Right lung (tissue), 5 donors: ENCODE data around the gene STRA6. TPM values are rescaled to one million over a fixed set of nuclear protein-coding genes. Genes with fewer than 3 reads are reported as not detected.

Source experiments
- DNase-seq, 2 donors: peaks; one replicate each; pipeline ENCODE4 v3.0.0-alpha.2; 2013
- polyA plus RNA-seq, 5 donors: library from polyadenylated mRNA; unstranded; fragments of 120-200 nt; gene quantifications; one replicate each; pipeline versions ENCODE4 v1.2.1 to v1.2.3, GENCODE V29; 2013; ENCODE audit warnings: inconsistent platforms in 1 of 5, low replicate concordance in 1 of 5; ENCODE audit not compliant: insufficient read length in 5 of 5, insufficient read depth in 1 of 5

The STRA6 gene
- polyA plus RNA-seq, 5 donors, result 4.7 to 9.0 (median 6.9) TPM

GRCh38 chr15:74180881-74181602 is 21.5 kb downstream of the STRA6 start:
- DNase-seq, result no peak

- no peak for DNase-seq
Measured at GRCh38 chr15:74179983-74180880, 22.4 kb downstream of the STRA6 start.

DNA sequence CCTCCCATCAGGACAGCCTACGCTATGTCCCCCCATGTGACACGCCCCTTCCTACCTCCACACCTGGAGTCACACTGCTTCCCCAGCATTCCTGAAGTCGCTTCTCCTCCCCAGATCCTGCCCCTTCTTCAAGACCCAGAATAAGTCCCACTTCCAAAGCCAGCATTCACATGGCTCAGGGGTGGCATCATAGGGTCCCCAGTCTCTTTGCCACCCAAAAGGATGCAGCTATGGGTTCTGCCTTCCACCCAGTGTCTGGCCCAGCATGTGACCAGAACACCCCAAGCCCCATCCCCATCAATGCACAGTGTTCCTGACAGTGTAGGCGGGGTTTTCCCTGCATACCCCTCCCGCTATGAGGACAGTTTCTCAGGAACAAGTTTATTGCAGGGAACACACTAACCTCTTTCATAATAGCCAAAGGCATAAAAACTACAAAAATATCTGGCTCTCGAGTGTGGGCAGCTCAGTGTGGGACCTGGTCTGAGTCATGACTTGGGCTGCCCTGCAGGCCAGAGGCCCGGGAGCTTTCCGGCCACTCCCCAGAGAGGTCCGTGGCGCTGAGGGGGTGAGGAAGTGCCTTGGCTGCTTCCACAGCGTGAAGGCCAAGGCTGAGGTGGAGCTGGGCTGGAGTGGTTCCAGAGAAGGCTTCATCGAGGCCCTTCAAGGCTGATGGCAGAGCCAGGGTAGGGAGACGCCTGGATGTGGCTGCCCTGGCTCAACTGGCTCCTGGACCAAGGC is 23.3 kb downstream of the STRA6 start:
- no peak for DNase-seq

DNA sequence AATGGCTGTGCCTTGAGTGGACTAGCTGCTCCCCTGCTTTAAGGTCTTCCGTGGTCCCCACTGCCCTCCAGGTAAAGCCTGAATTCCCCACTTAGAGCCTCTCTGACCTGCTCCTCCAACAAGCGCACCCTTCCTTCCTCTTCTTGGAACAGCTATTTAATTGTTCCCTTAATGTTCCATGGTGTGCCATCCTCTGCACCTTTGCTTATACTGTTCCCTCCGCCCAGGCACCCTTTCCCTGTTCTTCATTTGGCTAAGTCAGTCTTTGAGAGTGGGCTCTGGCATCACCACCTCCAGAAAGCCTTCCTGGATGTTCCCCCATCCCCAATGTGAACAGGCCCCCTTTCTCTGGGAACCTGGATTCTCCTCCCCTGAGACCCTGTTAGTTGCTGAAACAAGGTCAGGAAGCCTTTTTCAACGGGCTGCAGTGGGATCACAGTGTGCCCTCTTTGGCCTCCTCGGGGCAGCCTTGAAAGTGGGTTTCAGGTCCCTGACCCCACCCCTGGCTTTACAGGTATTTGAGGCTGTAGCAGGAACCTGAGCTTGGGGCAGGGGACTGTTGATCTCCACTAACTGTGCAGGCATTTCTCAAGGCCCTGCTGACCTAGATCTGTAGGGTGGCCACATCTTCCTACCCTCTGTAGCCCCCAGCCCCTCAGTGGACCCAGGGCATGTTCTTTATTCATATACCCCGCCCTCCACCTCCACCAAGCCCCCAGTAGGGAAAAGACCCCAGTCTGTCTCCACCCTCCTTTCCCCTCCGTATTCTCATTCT is 24.1 kb downstream of the STRA6 start:
- DNase-seq, result no peak

DNA sequence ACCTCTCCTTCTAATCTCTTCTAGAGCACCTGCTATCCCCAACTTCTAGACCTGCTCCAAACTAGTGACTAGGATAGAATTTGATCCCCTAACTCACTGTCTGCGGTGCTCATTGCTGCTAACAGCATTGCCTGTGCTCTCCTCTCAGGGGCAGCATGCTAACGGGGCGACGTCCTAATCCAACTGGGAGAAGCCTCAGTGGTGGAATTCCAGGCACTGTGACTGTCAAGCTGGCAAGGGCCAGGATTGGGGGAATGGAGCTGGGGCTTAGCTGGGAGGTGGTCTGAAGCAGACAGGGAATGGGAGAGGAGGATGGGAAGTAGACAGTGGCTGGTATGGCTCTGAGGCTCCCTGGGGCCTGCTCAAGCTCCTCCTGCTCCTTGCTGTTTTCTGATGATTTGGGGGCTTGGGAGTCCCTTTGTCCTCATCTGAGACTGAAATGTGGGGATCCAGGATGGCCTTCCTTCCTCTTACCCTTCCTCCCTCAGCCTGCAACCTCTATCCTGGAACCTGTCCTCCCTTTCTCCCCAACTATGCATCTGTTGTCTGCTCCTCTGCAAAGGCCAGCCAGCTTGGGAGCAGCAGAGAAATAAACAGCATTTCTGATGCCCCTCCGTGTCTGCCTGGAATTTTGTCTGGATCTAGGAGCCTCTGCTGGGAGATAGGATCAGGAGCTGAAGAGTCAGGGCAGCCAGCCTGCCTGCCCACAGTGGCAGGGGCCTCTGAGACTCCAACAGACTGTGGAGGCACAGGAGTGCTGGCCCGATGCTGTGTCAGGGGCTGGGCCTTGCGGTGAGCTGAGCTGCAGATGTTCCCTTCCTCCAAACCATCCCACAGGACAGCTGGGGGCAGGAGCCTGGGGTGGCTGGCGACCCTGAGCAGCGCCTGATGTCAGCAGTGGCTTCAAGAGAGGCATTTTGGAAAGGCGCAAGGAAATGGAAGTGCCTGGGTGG is 26.0 kb downstream of the STRA6 start:
- no peak for DNase-seq

GRCh38 chr15:74175271-74176191 is 27.1 kb downstream of the STRA6 start:
- no peak for DNase-seq

DNA sequence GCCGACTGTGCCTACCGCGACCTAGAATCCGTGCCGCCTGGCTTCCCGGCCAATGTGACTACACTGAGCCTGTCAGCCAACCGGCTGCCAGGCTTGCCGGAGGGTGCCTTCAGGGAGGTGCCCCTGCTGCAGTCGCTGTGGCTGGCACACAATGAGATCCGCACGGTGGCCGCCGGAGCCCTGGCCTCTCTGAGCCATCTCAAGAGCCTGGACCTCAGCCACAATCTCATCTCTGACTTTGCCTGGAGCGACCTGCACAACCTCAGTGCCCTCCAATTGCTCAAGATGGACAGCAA is 27.7 kb downstream of the STRA6 start:
- no peak for DNase-seq

DNA sequence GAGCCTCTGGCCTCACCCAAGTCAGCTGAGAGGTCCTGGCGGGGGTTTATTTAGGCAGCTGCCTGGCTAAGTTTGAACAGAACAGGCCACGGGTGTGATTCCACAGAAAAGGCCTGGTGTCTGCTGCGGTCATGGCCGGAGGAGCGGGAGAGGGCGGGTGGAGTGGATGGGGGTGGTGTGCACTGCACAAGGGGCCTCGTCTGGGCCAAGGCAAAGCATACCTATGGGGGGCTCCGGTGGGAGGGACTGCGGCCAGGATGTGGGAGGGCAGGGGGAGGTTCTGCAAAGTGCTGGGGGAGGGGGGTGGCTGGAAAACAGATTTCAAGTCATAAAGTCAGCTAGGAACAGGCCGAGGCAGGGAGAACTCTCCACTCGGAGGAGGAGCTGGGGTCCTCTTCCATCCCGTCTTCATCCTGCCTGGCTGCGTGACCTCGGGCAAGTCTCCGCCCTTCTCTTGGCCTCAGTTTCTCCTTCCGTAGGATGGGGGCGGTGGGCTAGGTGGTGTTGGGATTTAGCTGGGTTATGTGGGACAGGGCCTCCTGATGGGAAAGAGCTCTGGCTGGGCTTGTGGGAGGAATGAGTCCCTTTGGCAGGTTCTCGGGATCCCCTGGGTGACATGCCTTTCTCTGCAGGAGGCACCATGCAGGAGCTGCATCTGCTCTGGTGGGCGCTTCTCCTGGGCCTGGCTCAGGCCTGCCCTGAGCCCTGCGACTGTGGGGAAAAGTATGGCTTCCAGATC is 28.2 kb downstream of the STRA6 start:
- peak; percentile 61 for DNase-seq

DNA sequence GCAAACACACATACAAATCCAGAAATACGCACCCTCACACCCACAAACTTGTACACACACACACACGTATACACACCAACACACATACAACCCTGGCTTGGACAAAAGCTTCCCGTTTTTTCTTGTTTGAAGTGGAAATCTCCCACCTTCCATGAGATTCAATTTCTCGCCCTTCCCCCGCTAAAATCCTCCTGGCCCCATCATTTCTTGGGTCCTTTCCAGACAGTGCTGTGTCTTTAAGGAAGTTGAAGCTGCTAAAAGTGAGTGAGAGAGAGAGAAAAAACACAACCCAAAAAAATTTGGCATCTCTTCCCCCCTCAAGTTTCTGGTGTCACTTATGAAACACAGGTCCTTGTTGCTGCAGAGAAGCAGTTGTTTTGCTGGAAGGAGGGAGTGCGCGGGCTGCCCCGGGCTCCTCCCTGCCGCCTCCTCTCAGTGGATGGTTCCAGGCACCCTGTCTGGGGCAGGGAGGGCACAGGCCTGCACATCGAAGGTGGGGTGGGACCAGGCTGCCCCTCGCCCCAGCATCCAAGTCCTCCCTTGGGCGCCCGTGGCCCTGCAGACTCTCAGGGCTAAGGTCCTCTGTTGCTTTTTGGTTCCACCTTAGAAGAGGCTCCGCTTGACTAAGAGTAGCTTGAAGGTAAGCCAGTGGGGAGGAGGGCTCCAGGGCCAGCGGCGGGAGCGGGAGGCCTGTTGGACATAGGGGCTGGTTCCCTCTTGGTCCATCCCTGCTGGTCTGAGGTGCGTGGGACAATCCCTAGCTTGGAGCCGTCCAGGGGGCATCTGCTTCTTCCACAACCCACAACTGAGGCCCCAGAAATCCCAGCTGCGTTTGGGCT is 29.0 kb downstream of the STRA6 start, which contains the start of gene ISLR:
ISLR (plus strand) TSS at position 331 of the 839 bp plus-strand sequence. CDS start 1,149 bp downstream, outside the sequence.
- DNase-seq, result peak; percentile 85 to 91

- DNase-seq, result peak; percentile 72 to 77
Measured at GRCh38 chr15:74172701-74173379, 29.7 kb downstream of the STRA6 start.

DNA sequence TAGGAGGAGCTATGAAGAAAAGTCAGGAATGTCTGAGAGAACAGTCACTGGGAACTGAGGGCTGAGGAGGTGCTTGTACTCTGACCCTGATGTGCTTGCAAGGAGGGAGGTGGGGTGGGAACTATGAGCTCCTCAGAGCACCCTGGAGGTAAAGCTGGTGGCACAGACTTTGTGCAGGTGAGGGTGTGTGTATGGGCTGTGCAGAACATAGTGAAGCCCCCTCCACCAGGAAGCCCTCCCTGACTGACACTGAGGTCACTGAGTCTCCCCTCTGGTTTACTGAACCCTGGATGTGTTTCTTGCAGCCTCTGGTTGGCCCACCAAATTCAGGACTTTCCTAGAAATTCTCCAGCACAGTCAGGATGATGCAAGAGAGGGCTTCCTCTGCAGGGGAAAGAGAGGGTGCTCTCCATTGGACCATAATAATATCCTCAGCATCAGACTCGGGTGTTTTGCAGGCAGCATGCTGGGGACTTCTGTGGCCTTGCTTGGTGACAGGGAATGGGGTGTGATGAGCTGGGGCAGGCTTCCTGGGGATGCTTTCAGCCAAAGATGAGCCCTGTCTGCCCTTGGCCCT is 30.5 kb downstream of the STRA6 start:
- DNase-seq, result no peak

DNA sequence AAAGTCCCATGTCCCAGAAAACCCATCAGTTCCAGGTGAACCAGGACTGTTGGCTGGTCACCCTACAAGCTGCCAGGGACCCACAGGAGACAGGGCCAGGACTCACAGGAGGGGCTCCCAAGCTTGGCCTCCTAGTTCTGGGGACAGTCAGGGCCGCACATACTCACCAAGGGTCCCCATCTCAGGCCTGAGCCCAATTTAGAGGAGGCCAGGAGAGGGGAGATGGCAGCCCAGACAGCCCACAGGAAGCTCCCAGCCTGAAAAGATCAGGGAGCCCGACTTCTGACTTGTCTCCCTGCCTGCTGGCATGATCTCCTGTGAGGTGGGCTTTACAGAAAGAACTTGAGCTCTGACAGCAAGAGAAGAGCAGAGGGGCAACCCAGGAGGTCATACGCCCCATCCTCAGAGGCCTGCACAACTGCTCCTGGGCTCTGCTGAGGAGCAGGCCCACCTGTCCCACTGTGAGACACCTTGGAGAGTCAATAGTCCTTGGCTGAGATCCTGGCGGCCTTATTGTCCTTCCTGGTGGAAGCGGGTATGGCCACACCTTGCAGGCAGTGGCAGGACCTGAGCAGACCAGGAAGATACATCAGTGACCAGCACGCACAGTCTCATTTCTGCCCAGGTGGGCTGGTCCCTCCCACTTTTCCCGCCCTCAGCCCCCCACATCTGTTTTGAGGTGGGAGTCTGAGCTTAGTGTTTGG is 31.6 kb downstream of the STRA6 start:
- DNase-seq, result no peak

DNA sequence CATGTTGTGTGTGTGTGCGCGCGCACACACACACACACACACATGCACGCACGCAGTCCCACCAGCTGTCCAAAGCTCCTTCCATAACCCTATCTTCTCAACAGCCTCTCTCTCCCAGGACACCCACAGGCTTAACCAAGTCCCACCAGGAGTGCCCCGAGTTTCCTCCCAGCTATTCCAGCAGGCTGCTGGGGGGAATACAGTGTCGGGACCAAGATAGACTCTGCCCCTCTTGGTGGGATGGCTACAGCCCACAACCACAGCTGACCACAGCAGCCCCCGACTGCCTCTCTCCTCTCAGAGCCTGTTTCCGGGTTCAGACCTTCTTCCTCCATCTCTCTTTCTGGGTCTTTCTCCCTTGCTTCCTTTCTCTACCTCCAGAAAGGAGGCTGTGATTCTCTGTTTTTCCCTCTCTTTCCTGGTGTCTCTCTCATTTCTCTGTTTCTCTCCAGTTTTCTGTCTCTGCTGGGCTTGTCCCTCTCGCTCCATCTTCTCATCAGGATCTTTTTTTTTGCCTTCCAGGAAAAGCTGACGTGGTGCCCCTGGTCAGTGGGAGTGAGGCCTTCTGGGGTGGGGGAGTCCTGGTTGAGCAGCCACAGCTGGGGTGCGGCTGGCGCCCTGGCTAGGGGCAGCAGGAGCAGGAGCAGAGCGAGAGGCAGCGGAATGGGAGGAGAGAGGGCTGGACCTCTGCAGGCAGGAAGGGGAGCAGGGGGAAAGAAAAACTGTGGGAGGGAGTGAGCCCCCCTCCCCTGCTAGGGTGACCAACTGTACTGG is 32.3 kb downstream of the STRA6 start:
- peak in 1 of 2 donors; percentile 38 for DNase-seq

DNA sequence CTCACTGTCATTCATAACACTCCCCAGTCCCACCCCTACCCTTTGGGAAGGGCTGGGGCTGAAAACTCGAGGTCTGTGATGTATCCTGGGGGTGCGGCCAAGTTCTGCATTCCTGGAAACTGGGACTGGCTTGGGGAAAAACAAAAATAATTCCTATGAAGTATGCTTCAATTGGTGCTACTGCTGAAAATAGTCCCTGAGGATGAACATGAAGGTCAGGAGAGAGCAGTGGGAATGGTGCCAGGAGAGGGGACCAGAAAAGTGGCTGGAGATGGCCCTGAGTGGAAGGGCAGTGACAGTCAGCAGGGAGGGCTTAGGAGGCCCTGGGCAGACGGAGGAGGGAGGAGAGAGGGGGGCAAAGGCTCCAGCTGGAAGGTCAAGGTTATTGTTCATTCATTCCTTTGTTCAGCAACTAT is 33.9 kb downstream of the STRA6 start:
- DNase-seq, result no peak

DNA sequence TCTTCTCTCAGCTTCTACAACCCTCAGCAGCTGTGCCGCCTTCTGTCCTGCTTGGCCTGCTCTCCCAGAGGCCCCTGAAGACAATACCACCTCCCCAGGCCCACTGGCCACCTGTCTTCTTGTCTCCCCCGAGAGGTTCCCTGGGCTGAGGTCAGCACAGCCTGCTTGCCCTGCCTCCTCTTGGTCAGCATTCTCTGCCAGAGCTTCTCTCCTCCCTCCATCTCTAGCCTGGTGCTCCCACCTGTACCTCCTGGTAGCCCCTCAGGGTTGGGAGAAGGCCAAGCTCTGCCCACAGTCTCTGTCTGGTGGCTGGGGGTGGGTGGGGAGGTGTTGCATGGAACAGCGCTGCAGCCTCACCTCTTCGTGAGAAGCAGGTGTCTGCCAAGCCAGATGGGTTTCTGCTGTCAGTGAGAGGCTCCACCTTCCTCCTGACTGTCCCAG is 34.7 kb downstream of the STRA6 start:
- no peak for DNase-seq
